ENCODE results near the gene PPIE. TPM values are rescaled to one million over a fixed set of nuclear protein-coding genes. Genes with fewer than 3 reads are reported as not detected.
"Not testable (repeated sequence)": the region's sequence is repeated elsewhere in the genome, so short reads cannot be mapped to it uniquely, and the experiment has no call there.

The PPIE gene
- total and polyA plus RNA-seq, 9 donors, result 30.9 to 103 (median 46.9) TPM

DNA sequence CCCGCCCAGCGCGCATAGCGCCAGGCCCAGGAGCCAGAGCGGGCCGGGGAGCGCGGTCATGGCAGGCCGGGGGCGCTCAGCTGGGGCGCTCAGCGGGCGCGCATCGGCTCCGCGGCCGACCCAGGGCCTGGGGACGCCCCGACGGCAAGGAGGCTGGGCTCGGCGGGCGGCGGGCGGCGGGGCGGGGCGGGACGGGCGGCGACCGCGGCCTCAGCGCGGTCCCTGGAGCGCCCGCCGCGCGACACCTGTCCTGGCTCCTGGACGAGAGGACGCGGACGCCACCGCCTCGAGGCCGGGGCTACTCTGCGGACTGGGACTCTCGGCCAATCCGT lies 49.7 kb downstream of the PPIE start:
- WGBS, 3 donors, result 1% methylated on average over 18 to 51 of the region's 51 CpGs; no CpG with 5 or more reads in 1 of the 3 donors
- Histone ChIP-seq H3K36me3 (no peaks in the 10 kb centered on the region), H3K4me1 (ENCODE audit: insufficient read depth) (no peaks in the 10 kb centered on the region), H3K27me3 (no peaks in the 10 kb centered on the region), H3K9me3 (no peaks in the 10 kb centered on the region), H3K27ac (no peak overlapping the region), H3K4me3 (peak overlapping the region; percentile 24)
- DNase-seq, result no peak
- intact Hi-C loops (cut with DNase I), result no loop called here
- TF ChIP-seq POLR2A (IDR thresholded peaks at IDR 0.05), result no peak

DNA sequence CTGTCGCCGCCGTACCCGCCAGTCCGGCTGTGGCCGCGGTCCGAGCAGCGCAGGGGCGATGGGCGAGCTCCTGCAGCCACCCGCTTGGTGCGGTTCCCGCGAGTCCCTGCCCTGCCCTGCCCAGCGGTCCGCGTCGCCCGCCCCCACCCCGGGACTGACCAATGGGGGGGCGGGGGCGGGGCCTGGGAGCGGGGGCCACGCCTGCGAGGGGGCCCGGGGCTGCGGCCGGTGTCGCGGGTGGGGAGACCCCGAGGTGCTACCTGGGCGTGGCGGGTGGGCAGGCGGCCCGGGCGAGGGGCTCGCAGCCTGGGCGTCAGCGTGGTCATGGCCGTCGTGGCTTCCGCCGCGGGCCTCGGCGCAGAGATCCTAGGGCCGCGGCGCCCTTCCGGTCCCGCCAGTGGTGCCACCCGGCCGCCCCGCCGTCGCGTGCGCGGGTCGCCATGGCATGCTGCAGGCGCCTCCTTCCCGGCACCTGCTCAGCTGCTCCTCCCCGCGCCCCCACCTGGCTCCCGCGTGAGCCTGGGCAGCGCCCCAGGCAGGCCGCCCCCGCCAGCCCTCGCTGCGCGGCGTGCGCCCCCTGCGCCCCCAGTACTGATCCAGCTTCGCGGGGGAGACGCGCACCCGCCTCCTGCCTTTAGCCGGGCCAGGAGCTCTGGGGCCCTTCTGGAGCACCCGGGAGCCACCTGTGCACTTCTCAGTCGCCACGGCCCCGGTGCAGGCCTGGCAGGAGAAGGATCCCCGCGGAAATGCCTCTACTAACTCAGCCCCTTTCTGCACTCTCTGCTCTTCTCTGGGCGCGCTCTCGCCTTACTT lies 50.3 kb downstream of the PPIE start, which contains the start of gene BMP8B:
Gene BMP8B, minus strand, starts transcription at position 108 of the 813 bp plus-strand sequence. CDS start 380 bp downstream, outside the sequence.
- DNase-seq, result no peak
- Histone ChIP-seq H3K9me3 (no peaks in the 10 kb centered on the region), H3K27me3 (no peaks in the 10 kb centered on the region), H3K4me3 (peak within 1 kb of the TSS; percentile 24), H3K27ac (no peak within 1 kb of the TSS), H3K36me3 (no peaks in the 10 kb centered on the region), H3K4me1 (ENCODE audit: insufficient read depth) (no peaks in the 10 kb centered on the region)
- WGBS, 3 donors, result 1 to 4% (median 1%) methylated on average over 20 to 91 of the region's 91 CpGs
- TF ChIP-seq POLR2A (IDR thresholded peaks at IDR 0.05), result no peak
- TF ChIP-seq, protein P1, sequence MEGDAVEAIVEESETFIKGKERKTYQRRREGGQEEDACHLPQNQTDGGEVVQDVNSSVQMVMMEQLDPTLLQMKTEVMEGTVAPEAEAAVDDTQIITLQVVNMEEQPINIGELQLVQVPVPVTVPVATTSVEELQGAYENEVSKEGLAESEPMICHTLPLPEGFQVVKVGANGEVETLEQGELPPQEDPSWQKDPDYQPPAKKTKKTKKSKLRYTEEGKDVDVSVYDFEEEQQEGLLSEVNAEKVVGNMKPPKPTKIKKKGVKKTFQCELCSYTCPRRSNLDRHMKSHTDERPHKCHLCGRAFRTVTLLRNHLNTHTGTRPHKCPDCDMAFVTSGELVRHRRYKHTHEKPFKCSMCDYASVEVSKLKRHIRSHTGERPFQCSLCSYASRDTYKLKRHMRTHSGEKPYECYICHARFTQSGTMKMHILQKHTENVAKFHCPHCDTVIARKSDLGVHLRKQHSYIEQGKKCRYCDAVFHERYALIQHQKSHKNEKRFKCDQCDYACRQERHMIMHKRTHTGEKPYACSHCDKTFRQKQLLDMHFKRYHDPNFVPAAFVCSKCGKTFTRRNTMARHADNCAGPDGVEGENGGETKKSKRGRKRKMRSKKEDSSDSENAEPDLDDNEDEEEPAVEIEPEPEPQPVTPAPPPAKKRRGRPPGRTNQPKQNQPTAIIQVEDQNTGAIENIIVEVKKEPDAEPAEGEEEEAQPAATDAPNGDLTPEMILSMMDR (IDR thresholded peaks at IDR 0.05), result no peak
- TF ChIP-seq EP300 (IDR thresholded peaks at IDR 0.05), result no peak
- intact Hi-C loops (cut with DNase I), result no loop called here

DNA sequence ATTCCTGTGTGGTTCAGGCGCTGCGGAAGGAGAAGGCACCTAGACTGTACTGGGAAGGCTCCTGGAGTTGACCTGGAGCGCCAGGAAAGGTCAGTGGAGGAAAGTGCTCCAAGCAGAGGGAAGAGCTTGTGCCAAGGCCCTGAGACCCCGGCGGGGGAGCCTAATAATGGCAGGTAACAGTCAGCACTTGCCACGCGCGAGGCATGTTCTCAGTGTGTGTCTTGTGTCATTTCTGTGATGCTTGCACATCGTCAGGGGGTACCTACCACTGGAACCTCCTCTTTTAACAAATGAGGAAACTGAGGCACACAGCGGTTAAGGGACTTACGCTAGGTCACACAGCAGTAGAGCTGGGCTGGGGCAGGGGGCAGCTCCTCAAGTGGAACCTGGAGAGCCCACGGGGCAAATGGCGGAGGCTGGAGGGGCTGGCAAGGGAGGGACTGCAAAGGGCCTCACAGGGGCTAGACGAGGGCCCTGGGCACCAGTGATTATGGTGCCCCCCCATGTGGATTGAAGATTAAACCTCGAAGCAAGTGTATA lies 51.0 kb downstream of the PPIE start:
- Histone ChIP-seq H3K36me3 (no peaks in the 10 kb centered on the region), H3K4me1 (ENCODE audit: insufficient read depth) (no peaks in the 10 kb centered on the region), H3K27me3 (no peaks in the 10 kb centered on the region), H3K4me3 (peak overlapping the region; percentile 24), H3K9me3 (no peaks in the 10 kb centered on the region), H3K27ac (no peak overlapping the region)
- 49 to 55% (median 50%) methylated on average over 15 of the region's 15 CpGs for WGBS, 3 donors
- TF ChIP-seq POLR2A (IDR thresholded peaks at IDR 0.05), result no peak
- TF ChIP-seq, protein P1 (IDR thresholded peaks at IDR 0.05), result no peak
- TF ChIP-seq EP300 (IDR thresholded peaks at IDR 0.05), result no peak
- intact Hi-C loops (cut with DNase I), result no loop called here
- no peak for DNase-seq

DNA sequence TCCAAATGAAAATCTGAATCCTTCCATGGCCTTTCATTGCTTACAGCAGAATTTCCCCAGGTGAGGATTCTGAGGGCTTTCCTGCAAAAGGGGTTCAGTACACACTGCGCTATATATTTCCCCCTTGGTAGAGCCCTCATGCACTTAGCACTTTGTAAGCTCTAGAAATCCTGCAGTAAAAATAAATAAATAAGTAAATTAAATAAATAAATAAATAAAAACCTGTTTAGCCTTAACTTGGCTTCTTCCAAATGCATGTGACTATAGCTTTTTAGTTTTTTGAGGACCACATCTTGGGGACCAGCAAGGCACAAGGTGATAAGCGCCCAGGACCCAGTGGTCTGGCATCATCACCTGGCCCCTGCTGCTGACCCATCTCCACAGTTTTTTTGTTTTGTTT lies 53.2 kb downstream of the PPIE start:
- TF ChIP-seq POLR2A (IDR thresholded peaks at IDR 0.05) (no peak), EP300 (IDR thresholded peaks at IDR 0.05) (no peak)
- TF ChIP-seq, protein P1 (IDR thresholded peaks at IDR 0.05), result no peak
- Histone ChIP-seq H3K27ac (no peak overlapping the region), H3K27me3 (no peaks in the 10 kb centered on the region), H3K36me3 (no peaks in the 10 kb centered on the region), H3K9me3 (no peaks in the 10 kb centered on the region), H3K4me1 (ENCODE audit: insufficient read depth) (no peaks in the 10 kb centered on the region), H3K4me3 (no peak overlapping the region)
- intact Hi-C loops (cut with DNase I), result no loop called here
- WGBS, 3 donors, result 92 to 97% (median 95%) methylated on average over 2 of the region's 2 CpGs
- DNase-seq, result no peak

DNA sequence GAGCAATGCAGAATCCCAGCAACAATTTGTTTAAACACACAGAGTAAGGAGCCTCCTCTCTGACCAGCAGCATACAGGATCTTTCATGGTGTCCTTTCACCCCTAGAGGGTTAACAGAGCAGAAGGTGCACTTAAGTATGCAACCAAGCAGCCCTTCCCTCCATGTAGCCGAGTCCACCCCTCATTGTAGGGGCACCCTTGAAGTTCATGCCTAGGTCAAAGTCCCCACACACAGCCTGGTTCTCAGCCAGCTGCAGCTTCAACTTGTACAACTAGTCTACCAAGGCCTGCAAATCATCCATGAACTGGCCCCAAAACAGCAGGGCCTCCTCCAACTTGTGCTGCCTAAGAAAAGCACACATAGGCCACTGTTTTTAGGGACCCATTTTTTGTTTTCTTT lies 57.0 kb downstream of the PPIE start:
- no peak overlapping the region for H3K4me3 ChIP-seq
- H3K4me1 ChIP-seq (ENCODE audit: insufficient read depth), result no peaks in the 10 kb centered on the region
- H3K9me3 ChIP-seq, result no peaks in the 10 kb centered on the region
- no peak for DNase-seq
- H3K36me3 ChIP-seq, result no peaks in the 10 kb centered on the region
- 22 to 45% (median 36%) methylated on average over 1 of the region's 1 CpG for WGBS, 3 donors
- TF ChIP-seq, protein P1 (IDR thresholded peaks at IDR 0.05), result no peak
- TF ChIP-seq POLR2A (IDR thresholded peaks at IDR 0.05) (no peak), EP300 (IDR thresholded peaks at IDR 0.05) (no peak)
- no peaks in the 10 kb centered on the region for H3K27me3 ChIP-seq
- H3K27ac ChIP-seq, result no peak overlapping the region
- intact Hi-C loops (cut with DNase I), result no loop called here

DNA sequence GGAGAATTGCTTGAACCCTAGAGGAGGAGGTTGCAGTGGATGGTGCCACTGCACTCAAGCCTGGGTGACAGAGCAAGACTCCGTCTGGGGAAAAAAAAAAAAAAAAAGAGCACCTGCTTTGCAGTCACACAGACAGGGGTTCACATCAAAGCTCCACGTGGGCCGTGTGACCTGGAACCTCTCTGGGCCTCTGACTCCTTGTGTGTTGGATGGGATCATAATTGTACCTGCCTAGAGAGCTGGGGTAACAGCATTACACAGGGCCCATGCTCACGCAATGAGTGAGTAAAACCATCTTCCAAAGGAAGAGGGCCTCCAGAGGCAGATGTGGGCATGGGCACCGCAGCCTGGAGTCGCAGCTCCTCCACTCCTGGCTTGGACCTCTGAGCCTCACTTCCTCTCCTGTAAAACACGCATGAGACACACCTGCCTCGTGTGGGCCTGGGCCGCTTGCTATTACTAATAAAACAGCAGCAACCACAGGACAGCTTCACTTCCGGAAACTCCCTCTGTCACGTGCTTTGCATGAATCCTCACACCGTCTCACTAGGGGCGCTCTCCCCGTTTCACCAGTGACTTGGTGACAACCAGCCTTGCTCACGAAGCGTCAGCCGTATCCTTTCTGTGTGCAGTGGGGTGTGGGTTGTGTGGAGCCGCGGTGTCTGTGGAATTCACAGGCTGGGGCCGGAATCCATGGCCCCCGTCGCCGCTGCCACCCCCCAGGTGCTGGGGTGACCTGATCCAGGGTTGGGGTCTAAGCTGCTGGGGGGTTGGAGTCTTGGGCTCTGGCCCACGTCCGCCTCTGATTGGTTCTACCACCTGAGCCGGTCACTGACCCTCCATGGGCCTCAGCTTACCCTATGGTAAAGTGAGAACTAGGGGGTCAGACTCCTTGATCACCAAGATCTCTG lies 60.4 kb downstream of the PPIE start:
- H3K9me3 ChIP-seq; H3K27me3 ChIP-seq; H3K4me3 ChIP-seq; H3K4me1 ChIP-seq (ENCODE audit: insufficient read depth); H3K27ac ChIP-seq; intact Hi-C loops (cut with DNase I); H3K36me3 ChIP-seq: not testable (repeated sequence)
- WGBS, 3 donors, result 46 to 58% (median 56%) methylated on average over 17 to 22 of the region's 26 CpGs
- peak in 2 of 5 donors; percentile 46 to 55 for DNase-seq
